ENCODE measurements around the gene SH2D3A.

DNA sequence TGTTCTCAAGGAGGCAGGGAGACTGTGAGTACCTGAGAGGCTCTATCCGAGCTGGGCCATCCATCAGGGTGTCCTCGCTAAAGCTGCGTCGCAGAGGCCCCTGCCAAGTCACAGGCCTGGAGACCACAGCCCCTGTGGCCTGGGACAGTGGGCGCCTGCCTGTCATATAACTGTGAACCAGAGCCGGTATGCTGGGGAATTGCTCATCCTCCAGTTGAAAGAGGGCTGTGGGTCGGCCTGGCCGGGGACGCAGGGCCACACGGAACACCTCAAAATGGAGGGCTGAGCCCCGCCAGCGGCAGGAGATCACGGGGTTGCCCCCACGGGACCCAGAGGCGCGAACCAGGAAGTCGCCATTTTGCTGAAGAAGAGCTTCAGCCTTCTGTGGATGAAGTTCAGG is 6.6 kb downstream of the SH2D3A start:
- no peak for TF ChIP-seq POLR2A (IDR thresholded peaks at IDR 0.05)
- TF ChIP-seq, protein P1, sequence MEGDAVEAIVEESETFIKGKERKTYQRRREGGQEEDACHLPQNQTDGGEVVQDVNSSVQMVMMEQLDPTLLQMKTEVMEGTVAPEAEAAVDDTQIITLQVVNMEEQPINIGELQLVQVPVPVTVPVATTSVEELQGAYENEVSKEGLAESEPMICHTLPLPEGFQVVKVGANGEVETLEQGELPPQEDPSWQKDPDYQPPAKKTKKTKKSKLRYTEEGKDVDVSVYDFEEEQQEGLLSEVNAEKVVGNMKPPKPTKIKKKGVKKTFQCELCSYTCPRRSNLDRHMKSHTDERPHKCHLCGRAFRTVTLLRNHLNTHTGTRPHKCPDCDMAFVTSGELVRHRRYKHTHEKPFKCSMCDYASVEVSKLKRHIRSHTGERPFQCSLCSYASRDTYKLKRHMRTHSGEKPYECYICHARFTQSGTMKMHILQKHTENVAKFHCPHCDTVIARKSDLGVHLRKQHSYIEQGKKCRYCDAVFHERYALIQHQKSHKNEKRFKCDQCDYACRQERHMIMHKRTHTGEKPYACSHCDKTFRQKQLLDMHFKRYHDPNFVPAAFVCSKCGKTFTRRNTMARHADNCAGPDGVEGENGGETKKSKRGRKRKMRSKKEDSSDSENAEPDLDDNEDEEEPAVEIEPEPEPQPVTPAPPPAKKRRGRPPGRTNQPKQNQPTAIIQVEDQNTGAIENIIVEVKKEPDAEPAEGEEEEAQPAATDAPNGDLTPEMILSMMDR (IDR thresholded peaks at IDR 0.05), result no peak

All from uterus (tissue), 2 donors.